Activated CD4-positive, alpha-beta T cell treated with anti-CD3 and anti-CD28 coated beads, Interleukin-2, amount 50 U/mL, for 1 hour (primary cell): ENCODE results near the gene SPATC1L.

Experiments
- DNase-seq: peaks from one replicate; pipeline ENCODE4 v3.0.0-alpha.2; 2020

Gene SPATC1L

GRCh38 chr21:46118316-46119143 lies 65.7 kb downstream of the SPATC1L start:
- DNase-seq = no peak

DNA sequence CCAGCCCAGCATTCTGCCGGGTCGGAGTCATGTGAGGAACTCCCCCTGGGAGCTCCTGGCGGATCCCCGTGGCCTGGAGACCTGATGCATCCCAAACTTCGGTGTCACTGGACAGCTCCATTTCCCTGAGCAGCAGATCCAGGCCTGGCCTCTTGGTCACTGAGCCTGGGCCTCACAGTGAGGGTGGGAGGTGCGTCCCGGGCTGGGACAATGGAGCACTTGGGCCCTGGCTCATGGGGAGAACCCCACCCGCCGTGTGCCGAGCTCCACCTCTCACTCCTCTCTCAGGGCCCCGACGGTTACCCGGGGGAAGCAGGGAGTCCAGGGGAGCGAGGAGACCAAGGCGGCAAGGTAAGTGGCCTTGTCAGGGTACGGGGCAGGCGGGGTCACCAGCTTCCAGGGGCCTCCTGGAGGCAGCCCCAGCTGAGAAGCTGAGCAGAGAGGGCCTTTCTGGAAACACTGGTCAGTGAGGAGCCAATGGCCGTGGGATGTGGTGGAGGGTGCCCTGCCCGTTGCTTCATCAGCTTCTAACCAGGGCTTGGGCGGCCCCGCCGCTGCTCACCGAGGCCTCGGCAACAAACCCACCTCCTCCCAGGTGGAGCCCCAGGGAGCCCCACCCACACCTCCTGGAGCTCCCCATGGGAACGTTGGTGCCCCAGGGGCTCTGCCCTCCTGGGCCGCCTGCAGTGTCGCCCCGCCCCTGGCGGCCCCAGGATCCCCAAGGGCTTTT lies 66.5 kb downstream of the SPATC1L start:
- no peak for DNase-seq

DNA sequence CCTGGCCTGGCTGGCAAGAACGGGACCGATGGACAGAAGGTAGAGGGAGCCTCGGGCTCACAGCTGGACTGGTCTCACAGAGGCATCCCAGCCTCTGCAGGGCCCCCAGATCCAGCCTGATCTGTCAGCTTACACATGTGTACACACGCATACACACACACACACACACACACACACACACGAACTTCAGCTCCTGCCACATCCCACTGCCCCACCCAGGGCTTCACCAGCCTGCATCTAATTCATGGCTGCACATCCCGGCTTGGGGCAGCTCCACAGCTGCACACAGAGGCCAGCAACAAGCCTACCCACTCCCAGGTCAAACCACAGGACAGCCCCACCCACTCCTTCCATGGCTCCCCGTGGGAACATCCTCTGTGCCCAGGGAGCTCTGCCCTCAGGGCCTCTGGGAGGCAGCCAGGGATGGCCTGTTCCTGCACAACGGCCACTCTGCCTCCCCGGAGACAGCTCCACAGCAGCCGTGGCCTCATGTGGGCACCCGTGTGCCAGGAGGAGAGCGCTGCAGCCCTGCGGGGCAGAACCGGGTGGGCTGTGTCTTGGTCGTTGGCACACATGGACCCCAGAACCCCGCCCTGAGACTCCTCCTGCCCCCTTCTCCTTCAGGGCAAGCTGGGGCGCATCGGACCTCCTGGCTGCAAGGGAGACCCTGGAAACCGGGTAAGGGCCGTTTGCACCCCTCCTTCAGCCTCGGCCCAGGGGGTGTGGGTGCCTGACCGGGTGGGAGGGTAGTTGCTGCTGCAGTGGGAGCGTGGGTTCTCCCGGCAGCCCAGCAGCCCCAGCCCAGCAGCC lies 67.3 kb downstream of the SPATC1L start:
- no peak for DNase-seq

GRCh38 chr21:46116189-46116775 lies 68.0 kb downstream of the SPATC1L start:
- no peak for DNase-seq

GRCh38 chr21:46115441-46116188 lies 68.6 kb downstream of the SPATC1L start:
- no peak for DNase-seq

DNA sequence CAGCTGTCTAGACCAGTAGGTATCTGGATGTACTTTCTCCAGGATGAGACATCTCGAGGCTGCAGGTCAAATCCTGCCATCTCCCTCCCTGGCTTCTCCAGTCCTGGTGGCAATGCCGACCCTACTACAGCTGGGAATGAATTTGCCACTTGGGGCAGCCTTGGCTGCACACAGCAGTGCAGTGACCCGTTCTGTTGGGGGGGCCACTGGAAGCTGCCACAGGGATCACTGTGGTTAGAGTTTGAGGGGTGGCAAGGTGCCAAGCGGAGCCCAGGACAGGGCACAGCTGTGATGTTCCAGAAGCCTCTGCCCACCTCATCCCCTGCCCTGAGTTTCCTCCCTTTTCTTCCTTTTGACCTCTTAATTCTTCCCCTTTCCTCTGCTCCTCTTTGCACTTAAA lies 69.3 kb downstream of the SPATC1L start:
- DNase-seq = no peak

GRCh38 chr21:46113497-46114176 lies 70.6 kb downstream of the SPATC1L start:
- DNase-seq = no peak

DNA sequence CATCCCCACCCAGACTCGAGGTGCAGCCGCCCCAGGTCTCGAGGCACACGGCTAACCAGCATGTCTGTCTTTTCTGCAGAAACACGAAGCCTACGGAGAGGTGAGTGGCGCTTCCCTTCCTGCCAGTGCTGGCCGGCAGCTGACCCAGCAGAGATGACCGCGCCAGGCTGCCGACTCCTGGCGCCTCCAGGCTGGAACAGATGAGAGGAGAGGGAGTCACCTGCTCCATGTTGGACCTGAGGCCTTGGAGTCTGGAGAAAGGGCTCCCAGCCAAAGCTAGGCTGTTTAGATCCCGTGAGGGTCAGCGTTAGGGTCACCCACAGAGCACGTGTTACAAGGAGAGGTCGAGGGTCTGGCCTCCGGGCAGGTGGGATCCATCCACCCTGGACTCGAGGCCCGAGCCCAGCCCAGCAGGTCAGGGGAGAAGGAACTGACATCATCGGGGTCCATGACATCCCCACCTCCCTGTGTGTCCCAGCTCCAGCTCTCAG lies 71.5 kb downstream of the SPATC1L start:
- no peak for DNase-seq

DNA sequence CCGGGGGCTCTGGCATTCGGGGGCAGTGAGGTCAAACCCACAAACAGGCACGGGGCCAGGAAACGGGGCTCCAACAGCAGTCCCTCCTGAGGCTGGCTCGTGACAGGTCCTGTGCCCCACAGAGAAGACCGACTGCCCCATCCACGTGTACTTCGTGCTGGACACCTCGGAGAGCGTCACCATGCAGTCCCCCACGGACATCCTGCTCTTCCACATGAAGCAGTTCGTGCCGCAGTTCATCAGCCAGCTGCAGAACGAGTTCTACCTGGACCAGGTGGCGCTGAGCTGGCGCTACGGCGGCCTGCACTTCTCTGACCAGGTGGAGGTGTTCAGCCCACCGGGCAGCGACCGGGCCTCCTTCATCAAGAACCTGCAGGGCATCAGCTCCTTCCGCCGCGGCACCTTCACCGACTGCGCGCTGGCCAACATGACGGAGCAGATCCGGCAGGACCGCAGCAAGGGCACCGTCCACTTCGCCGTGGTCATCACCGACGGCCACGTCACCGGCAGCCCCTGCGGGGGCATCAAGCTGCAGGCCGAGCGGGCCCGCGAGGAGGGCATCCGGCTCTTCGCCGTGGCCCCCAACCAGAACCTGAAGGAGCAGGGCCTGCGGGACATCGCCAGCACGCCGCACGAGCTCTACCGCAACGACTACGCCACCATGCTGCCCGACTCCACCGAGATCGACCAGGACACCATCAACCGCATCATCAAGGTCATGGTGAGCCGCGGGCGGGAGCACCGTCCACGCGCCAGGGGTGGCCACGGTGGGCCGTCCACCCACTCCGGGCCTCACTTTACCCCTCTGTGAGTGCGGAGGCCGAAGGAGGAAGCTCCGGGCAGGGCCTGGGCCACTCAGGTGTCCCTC lies 72.2 kb downstream of the SPATC1L start:
- DNase-seq = no peak

GRCh38 chr21:46111193-46111571 lies 73.1 kb downstream of the SPATC1L start:
- no peak for DNase-seq
